ENCODE measurements around the gene MIPEP. TPM values are rescaled to one million over a fixed set of nuclear protein-coding genes. Genes with fewer than 3 reads are reported as not detected.
A peak's percentile ranks its signal among the peaks of the same experiment; 100 is the strongest.

The MIPEP gene
- total and polyA plus RNA-seq, 9 of the 15 experiments (the other 6 are each of a cell fraction or from before 2014, with no cell fraction given) = 1.7 to 19.3 (median 13.1) TPM

GRCh38 chr13:23741879-23742510 lies 147.2 kb downstream of the MIPEP start:
- Histone ChIP-seq H2AFZ (ENCODE audit: low read depth, low read length) (no peak overlapping the region), H3K27ac (ENCODE audit: extremely low read depth, low read depth, low read length) (no peak overlapping the region), H3K9me1 (ENCODE audit: control insufficient read depth, insufficient read depth, low read length) (no peaks in the 10 kb centered on the region), H3K9me3 (replicated peaks; ENCODE audit: control insufficient read depth, insufficient read depth, low read depth, low read length) (no peaks in the 10 kb centered on the region), H3K9ac (ENCODE audit: insufficient read depth in 1 of 2, low read depth in 2 of 2, low read length in 2 of 2) (no peak overlapping the region), H3K4me3 (no peak overlapping the region), H4K20me1 (replicated peaks; ENCODE audit: control insufficient read depth, insufficient read depth, low read length) (no peaks in the 10 kb centered on the region), H3K4me1 (replicated peaks in 1 of 2; ENCODE audit: control insufficient read depth in 2 of 2, insufficient read depth in 2 of 2, low read length in 2 of 2) (no peaks in the 10 kb centered on the region), H3K36me3 (ENCODE audit: control insufficient read depth, insufficient read depth, low read length) (no peaks in the 10 kb centered on the region), H3K27me3 (ENCODE audit: control insufficient read depth in 2 of 2, insufficient read depth in 2 of 2, low read length in 2 of 2) (no peaks in the 10 kb centered on the region), H3K4me2 (ENCODE audit: insufficient read depth, low read length) (no peak overlapping the region), H3K79me2 (ENCODE audit: control insufficient read depth, insufficient read depth, low read length) (no peaks in the 10 kb centered on the region)
- ChIA-PET POLR2A (interaction anchor here (0.6 kb wide), 1 partner anchor 49 kb away, joined by 4 read pairs; no protein-coding TSS in a partner anchor), CTCF (ENCODE audit: low intra/inter-chr PET ratio) (no interaction called here)
- in situ Hi-C loops (cut with MboI) = no loop called here
- BruUV-seq (replicated peaks) = no TSS peak
- FAIRE-seq = peak; percentile 54
- ATAC-seq = peak; percentile 84
- 23% methylated on average over 3 of the region's 4 CpGs for WGBS (ENCODE audit: insufficient coverage, low coverage, missing lambda C conversion rate)
- peak; percentile 28 to 55 (median 48) for DNase-seq (ENCODE audit: extremely low read depth in 1 of 4, low spot score in 3 of 4)
- intact Hi-C loops (cut with micrococcal nuclease) = no loop called here
- TF ChIP-seq CTCF (IDR thresholded peaks at IDR 0.05 in 2 of 3, conservative IDR thresholded peaks at IDR 0.05 in 1 of 3; ENCODE audit: insufficient read depth in 2 of 3, low read depth in 1 of 3, low read length in 3 of 3) (peak; percentile 39 to 70 (median 58)), HDAC6 (IDR thresholded peaks at IDR 0.05; ENCODE audit: low read depth, low read length) (no peak), PRDM10 (IDR thresholded peaks at IDR 0.05; ENCODE audit: partially characterized antibody) (no peak), NFYB (IDR thresholded peaks at IDR 0.05; ENCODE audit: extremely low read depth, insufficient read length) (no peak), ZBTB7A (IDR thresholded peaks at IDR 0.05; ENCODE audit: borderline replicate concordance, control insufficient read depth, low read depth, low read length) (peak; percentile 24; the same call in 1 of the 2 replicates)

All from K562 (cell line).